Measurements from ENCODE around the gene BAIAP2L2. TPM values are rescaled to one million over a fixed set of nuclear protein-coding genes. Genes with fewer than 3 reads are reported as not detected.

The BAIAP2L2 gene
- total and polyA plus RNA-seq, 10 of the 15 experiments (the other 5 are each of a cell fraction or from before 2014, with no cell fraction given) = 0.08 to 0.38 (median 0.14) TPM; not detected in 6

GRCh38 chr22:38141217-38141973, 30.9 kb upstream of the BAIAP2L2 start (continued):
- no peak for TF ChIP-seq E4F1 (IDR thresholded peaks at IDR 0.05; ENCODE audit: borderline replicate concordance, partially characterized antibody)
- no peak for TF ChIP-seq POLR2AphosphoS2 (IDR thresholded peaks at IDR 0.05; ENCODE audit: low read depth, low read length)
- TF ChIP-seq IRF3 (IDR thresholded peaks at IDR 0.05) = no peak
- TF ChIP-seq BACH1 (IDR thresholded peaks at IDR 0.05; ENCODE audit: borderline replicate concordance) = no peak
- no peak for TF ChIP-seq BHLHE40 (IDR thresholded peaks at IDR 0.05; ENCODE audit: borderline replicate concordance in 1 of 2, low read depth in 2 of 2, low read length in 1 of 2)
- no peak for TF ChIP-seq IRF5 (IDR thresholded peaks at IDR 0.05; ENCODE audit: borderline replicate concordance)
- TF ChIP-seq NBN (IDR thresholded peaks at IDR 0.05) = no peak

All from GM12878 (cell line).